A172 (cell line): ENCODE results near the gene STK32C. TPM values are rescaled to one million over a fixed set of nuclear protein-coding genes. Genes with fewer than 3 reads are reported as not detected.
"Not testable (repeated sequence)": the region's sequence is repeated elsewhere in the genome, so short reads cannot be mapped to it uniquely, and the experiment has no call there.

ENCODE experiments used
- DNase-seq: peaks from one replicate; pipeline ENCODE4 v3.0.0-alpha.2; 2015; ENCODE audit warnings: low spot score
- total RNA-seq: library from RNA; depleted of rRNA; stranded (reverse); fragments of >200 nt; shearing (Covaris generic); gene quantifications from 2 replicates; pipeline ENCODE4 v1.2.3, GENCODE V29; 2014

STK32C gene
- total RNA-seq, 1 experiment from 2014 or later: 23.0 TPM

GRCh38 chr10:132302421-132303310 lies 5.1 kb downstream of the STK32C start:
- DNase-seq: no peak

GRCh38 chr10:132301371-132302330 lies 6.1 kb downstream of the STK32C start:
- DNase-seq: no peak

GRCh38 chr10:132300582-132300981 lies 7.2 kb downstream of the STK32C start:
- no peak for DNase-seq

- DNase-seq: no peak
Observed at GRCh38 chr10:132299371-132300336, 8.1 kb downstream of the STK32C start.

GRCh38 chr10:132298038-132298881 lies 9.5 kb downstream of the STK32C start:
- DNase-seq: no peak

GRCh38 chr10:132297526-132297925 lies 10.2 kb downstream of the STK32C start:
- DNase-seq: no peak

- no peak for DNase-seq
Observed at GRCh38 chr10:132296666-132297443, 10.9 kb downstream of the STK32C start.

GRCh38 chr10:132295481-132295880 lies 12.3 kb downstream of the STK32C start:
- DNase-seq: not testable (repeated sequence)

GRCh38 chr10:132294561-132295318 lies 13.0 kb downstream of the STK32C start:
- DNase-seq: no peak

- DNase-seq: no peak
Observed at GRCh38 chr10:132293813-132294520, 13.8 kb downstream of the STK32C start.

GRCh38 chr10:132293201-132293812 lies 14.4 kb downstream of the STK32C start:
- no peak for DNase-seq

GRCh38 chr10:132292287-132293200 lies 15.2 kb downstream of the STK32C start:
- DNase-seq: no peak

- DNase-seq: no peak
Observed at GRCh38 chr10:132291826-132292225, 15.9 kb downstream of the STK32C start.

- DNase-seq: no peak
Observed at GRCh38 chr10:132290631-132291030, 17.1 kb downstream of the STK32C start.

GRCh38 chr10:132289439-132289838 lies 18.3 kb downstream of the STK32C start:
- DNase-seq: no peak

GRCh38 chr10:132283604-132284382 lies 24.0 kb downstream of the STK32C start:
- DNase-seq: no peak
